Activated CD8-positive, alpha-beta T cell treated with anti-CD3 and anti-CD28 coated beads for 36 hours (primary cell): Measurements from ENCODE around the gene ZNF432. TPM values are rescaled to one million over a fixed set of nuclear protein-coding genes. Genes with fewer than 3 reads are reported as not detected.
"Not testable (repeated sequence)": the region's sequence is repeated elsewhere in the genome, so short reads cannot be mapped to it uniquely, and the experiment has no call there.

Experiments
- ATAC-seq: fragments of 200-7000 bp; cut with Tn5 transposase; one replicate; pipeline ENCODE4 v1.10.0; 2021; ENCODE audit warnings: mild to moderate bottlenecking, moderate library complexity
- CTCF ChIA-PET: fragments of 350-600 bp; sonication (Branson Sonifier 250); formaldehyde crosslinking; loops from one replicate; lab custom pipeline; 2021; ENCODE audit warnings: antibody characterized with exemption; lab: Charles Lee
- POLR2A ChIA-PET: fragments of 350-600 bp; sonication (Branson Sonifier 250); formaldehyde crosslinking; loops from one replicate; lab custom pipeline; 2021; ENCODE audit warnings: antibody characterized with exemption; lab: Charles Lee
- DNase-seq: peaks from one replicate; pipeline ENCODE4 v3.0.0-alpha.2; 2020
- H3K27ac Mint-ChIP-seq: one replicate; pipeline ENCODE4 v1.8.0; 2021; ENCODE audit warnings: mild to moderate bottlenecking, mixed read lengths
- H3K27me3 Mint-ChIP-seq: one replicate; pipeline ENCODE4 v1.8.0; 2021; ENCODE audit warnings: mixed read lengths
- H3K36me3 Mint-ChIP-seq: one replicate; pipeline ENCODE4 v1.8.0; 2021; ENCODE audit warnings: low read depth, mixed read lengths
- H3K4me1 Mint-ChIP-seq: one replicate; pipeline ENCODE4 v1.8.0; 2021; ENCODE audit warnings: low read depth, mixed read lengths
- H3K4me3 Mint-ChIP-seq: one replicate; pipeline ENCODE4 v1.8.0; 2021; ENCODE audit warnings: mild to moderate bottlenecking, moderate library complexity, mixed read lengths
- H3K9me3 Mint-ChIP-seq: one replicate; pipeline ENCODE4 v1.8.0; 2021; ENCODE audit warnings: mixed read lengths
- CTCF ChIP-seq: fragments of 200-600 bp; IDR thresholded peaks from one replicate; pipeline ENCODE4 v1.8.0; 2022; ENCODE audit warnings: antibody characterized with exemption, mild to moderate bottlenecking
- intact Hi-C: fragments of 100-400 bp; cut with micrococcal nuclease; formaldehyde crosslinking; loops from one replicate; pipeline ENCODE4 v1.10.0; 2022
- total RNA-seq, 2 experiments: library from RNA; stranded (reverse); gene quantifications; one replicate each; pipeline ENCODE4 v1.2.3, GENCODE V29; 2021

Gene ZNF432
- total RNA-seq, 2 experiments from 2014 or later, result 15.8 to 16.3 TPM

- no peak for TF ChIP-seq CTCF
- CTCF ChIA-PET, result no interaction called here
- Mint-ChIP-seq H3K36me3 (peaks cover 98% of the 10 kb centered on the region), H3K4me1 (peaks cover 7% of the 10 kb centered on the region), H3K27ac (no peak overlapping the region), H3K27me3 (no peaks in the 10 kb centered on the region), H3K9me3 (peaks cover 64% of the 10 kb centered on the region), H3K4me3 (no peak overlapping the region)
- no peak for ATAC-seq
- intact Hi-C loops, result no loop called here
- POLR2A ChIA-PET, result interaction anchor here (0.6 to 1.3 kb wide), 2 partner anchors 38 to 1310 kb away, joined by 3 read pairs; partner anchors contain the start of gene ZNF432
- DNase-seq, result no peak
Observed at GRCh38 chr19:52086481-52086880, 37.8 kb upstream of the ZNF432 start.

- no peak for TF ChIP-seq CTCF
- ATAC-seq, result no peak
- Mint-ChIP-seq H3K27me3 (no peaks in the 10 kb centered on the region), H3K4me1 (no peaks in the 10 kb centered on the region), H3K36me3 (peaks cover 97% of the 10 kb centered on the region), H3K27ac (no peak overlapping the region), H3K9me3 (peaks cover 69% of the 10 kb centered on the region), H3K4me3 (no peak overlapping the region)
- ChIA-PET CTCF (no interaction called here), POLR2A (no interaction called here)
- DNase-seq, result no peak
- intact Hi-C loops, result no loop called here
Observed at GRCh38 chr19:52070496-52070895, 21.9 kb upstream of the ZNF432 start.

GRCh38 chr19:52069653-52070052 is 21.0 kb upstream of the ZNF432 start:
- no peaks in the 10 kb centered on the region for H3K4me1 Mint-ChIP-seq
- H3K27me3 Mint-ChIP-seq, result no peaks in the 10 kb centered on the region
- CTCF ChIA-PET, result no interaction called here
- H3K9me3 Mint-ChIP-seq, result peaks cover 68% of the 10 kb centered on the region
- POLR2A ChIA-PET, result no interaction called here
- ATAC-seq (no peak), DNase-seq (no peak)
- no peak overlapping the region for H3K27ac Mint-ChIP-seq
- peaks cover 97% of the 10 kb centered on the region for H3K36me3 Mint-ChIP-seq
- H3K4me3 Mint-ChIP-seq, result no peak overlapping the region
- no peak for TF ChIP-seq CTCF
- intact Hi-C loops, result no loop called here

- no peak for ATAC-seq
Observed at GRCh38 chr19:52066258-52066863, 17.7 kb upstream of the ZNF432 start.

GRCh38 chr19:52065399-52065798 is 16.8 kb upstream of the ZNF432 start:
- intact Hi-C loops, result no loop called here
- Mint-ChIP-seq H3K4me3 (no peak overlapping the region), H3K36me3 (peaks cover 90% of the 10 kb centered on the region), H3K27ac (no peak overlapping the region), H3K9me3 (peaks cover 67% of the 10 kb centered on the region), H3K27me3 (no peaks in the 10 kb centered on the region), H3K4me1 (no peaks in the 10 kb centered on the region)
- POLR2A ChIA-PET, result no interaction called here
- no peak for TF ChIP-seq CTCF
- DNase-seq, result no peak
- ATAC-seq, result no peak
- CTCF ChIA-PET, result no interaction called here

More at GRCh38 chr19:52066258-52066863, 17.7 kb upstream of the ZNF432 start:
- Mint-ChIP-seq H3K27me3 (no peaks in the 10 kb centered on the region), H3K27ac (no peak overlapping the region), H3K9me3 (peaks cover 68% of the 10 kb centered on the region), H3K4me3 (no peak overlapping the region), H3K36me3 (peaks cover 92% of the 10 kb centered on the region), H3K4me1 (no peaks in the 10 kb centered on the region)
- DNase-seq, result no peak
- intact Hi-C loops, result no loop called here
- TF ChIP-seq CTCF, result no peak
- POLR2A ChIA-PET, result no interaction called here
- CTCF ChIA-PET, result no interaction called here

- H3K27ac Mint-ChIP-seq, ATAC-seq, H3K4me3 Mint-ChIP-seq, DNase-seq, H3K4me1 Mint-ChIP-seq, POLR2A ChIA-PET, H3K27me3 Mint-ChIP-seq, CTCF ChIA-PET, intact Hi-C loops: not testable (repeated sequence)
- Mint-ChIP-seq H3K36me3 (peaks cover 82% of the 10 kb centered on the region), H3K9me3 (peaks cover 69% of the 10 kb centered on the region)
Observed at GRCh38 chr19:52056480-52056879, 7.8 kb upstream of the ZNF432 start.

- H3K9me3 Mint-ChIP-seq, result peaks cover 49% of the 10 kb centered on the region
- CTCF ChIA-PET, ATAC-seq, POLR2A ChIA-PET, H3K4me3 Mint-ChIP-seq, H3K27ac Mint-ChIP-seq, H3K27me3 Mint-ChIP-seq, intact Hi-C loops, DNase-seq: not testable (repeated sequence)
- peaks cover 15% of the 10 kb centered on the region for H3K4me1 Mint-ChIP-seq
- H3K36me3 Mint-ChIP-seq, result peaks cover 78% of the 10 kb centered on the region
Observed at GRCh38 chr19:52051736-52052135, 3.1 kb upstream of the ZNF432 start.
